ENCODE data around the gene NEURL1B. TPM values are rescaled to one million over a fixed set of nuclear protein-coding genes. Genes with fewer than 3 reads are reported as not detected.

Gene NEURL1B
- total and polyA plus RNA-seq, 2 experiments from 2014 or later: 0.13 to 1.8 TPM

DNA sequence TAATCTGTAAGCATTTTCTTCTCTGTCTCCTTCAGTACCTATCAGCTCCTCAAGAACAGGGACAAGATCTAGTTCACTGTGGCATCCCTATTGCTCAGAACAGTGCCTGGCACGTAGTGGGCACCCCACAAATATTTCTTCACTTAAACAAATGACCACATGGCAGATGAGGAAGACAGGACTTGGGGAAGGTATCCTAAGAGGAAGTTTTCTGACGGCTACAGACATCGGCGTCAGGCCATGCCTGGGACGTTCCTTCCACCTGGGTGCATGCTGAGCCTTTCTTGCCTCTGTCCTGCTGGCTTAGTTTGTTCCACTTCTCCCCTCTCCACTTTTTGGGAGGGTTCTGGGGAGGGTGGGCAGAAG is 60.2 kb downstream of the NEURL1B start:
- Histone ChIP-seq H3K36me3 (ENCODE audit: low read depth) (no peaks in the 10 kb centered on the region), H3K9me2 (ENCODE audit: insufficient read depth) (no peaks in the 10 kb centered on the region), H4K20me1 (ENCODE audit: insufficient read depth) (no peaks in the 10 kb centered on the region), H3F3A (ENCODE audit: insufficient read depth) (no peaks in the 10 kb centered on the region), H3K27ac (no peak overlapping the region), H3K4me2 (ENCODE audit: unreplicated experiment) (no peak overlapping the region), H3K4me1 (ENCODE audit: insufficient read depth) (no peaks in the 10 kb centered on the region), H3K9ac (no peak overlapping the region), H3K79me2 (ENCODE audit: insufficient read depth) (no peaks in the 10 kb centered on the region), H2AFZ (no peak overlapping the region), H3K27me3 (replicated peaks; ENCODE audit: insufficient read depth) (peaks cover 18% of the 10 kb centered on the region), H3K9me3 (ENCODE audit: low read depth) (no peaks in the 10 kb centered on the region), H3K4me3 (no peak overlapping the region)
- in situ Hi-C loops (cut with MboI): loop anchor here (25.0 kb wide), 2 partner anchors 436 to 561 kb away; partner anchors contain the start of gene BNIP1
- 78 to 86% methylated on average over 5 of the region's 5 CpGs for WGBS, 2 experiments (ENCODE audit: low coverage in 1 of 2, low lambda C conversion rate in 2 of 2, missing lambda C conversion rate in 2 of 2)
- TF ChIP-seq EZH2phosphoT487 (IDR thresholded peaks at IDR 0.05; ENCODE audit: insufficient read depth, low read depth): no peak
- TF ChIP-seq EZH2 (IDR thresholded peaks at IDR 0.05; ENCODE audit: insufficient read depth, poor library complexity, severe bottlenecking): no peak
- no peak for DNase-seq

- 82 to 84% methylated on average over 7 of the region's 7 CpGs for WGBS, 2 experiments (ENCODE audit: low coverage in 1 of 2, low lambda C conversion rate in 2 of 2, missing lambda C conversion rate in 2 of 2)
- Histone ChIP-seq H3K4me1 (ENCODE audit: insufficient read depth) (no peaks in the 10 kb centered on the region), H3K9me3 (ENCODE audit: low read depth) (no peaks in the 10 kb centered on the region), H3K27ac (no peak overlapping the region), H3K4me2 (ENCODE audit: unreplicated experiment) (no peak overlapping the region), H3K36me3 (ENCODE audit: low read depth) (no peaks in the 10 kb centered on the region), H3K79me2 (ENCODE audit: insufficient read depth) (no peaks in the 10 kb centered on the region), H2AFZ (no peak overlapping the region), H3F3A (ENCODE audit: insufficient read depth) (peaks cover 8% of the 10 kb centered on the region; the same call in 1 of the 2 replicates), H3K27me3 (replicated peaks; ENCODE audit: insufficient read depth) (peaks cover 18% of the 10 kb centered on the region), H3K9ac (no peak overlapping the region), H3K9me2 (ENCODE audit: insufficient read depth) (no peaks in the 10 kb centered on the region), H3K4me3 (no peak overlapping the region), H4K20me1 (ENCODE audit: insufficient read depth) (no peaks in the 10 kb centered on the region)
- in situ Hi-C loops (cut with MboI): loop anchor here (25.0 kb wide), 2 partner anchors 433 to 558 kb away; partner anchors contain the start of gene BNIP1
- DNase-seq: no peak
- TF ChIP-seq EZH2phosphoT487 (IDR thresholded peaks at IDR 0.05; ENCODE audit: insufficient read depth, low read depth) (no peak), EZH2 (IDR thresholded peaks at IDR 0.05; ENCODE audit: insufficient read depth, poor library complexity, severe bottlenecking) (no peak)
These were observed 62.9 kb downstream of the NEURL1B start for GRCh38 chr5:172703952-172704351.

DNA sequence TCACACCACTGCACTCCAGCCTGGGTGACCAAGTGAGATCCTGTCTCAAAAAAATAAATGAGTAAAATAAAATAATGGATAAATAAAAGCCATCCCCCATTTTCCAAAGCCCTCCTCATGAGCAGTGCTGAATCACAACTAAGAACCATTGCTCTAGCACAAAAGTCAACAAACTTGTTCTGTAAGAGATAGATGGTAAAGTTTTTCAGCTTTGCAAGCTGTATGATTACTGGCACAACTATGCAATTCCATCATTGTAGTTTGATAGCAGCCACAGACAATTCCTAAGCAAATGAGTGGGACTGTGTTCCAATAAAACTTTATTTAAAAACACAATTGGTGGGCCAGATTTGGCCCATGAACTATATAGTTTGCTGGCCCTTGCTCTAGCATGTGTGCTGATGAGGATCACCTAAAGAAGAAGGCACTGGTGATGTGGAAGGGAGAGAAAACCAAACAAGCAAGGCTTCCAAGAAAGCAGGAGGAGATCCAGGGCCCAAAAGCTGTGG is 64.6 kb downstream of the NEURL1B start:
- peak; percentile 32 for DNase-seq
- in situ Hi-C loops (cut with MboI): loop anchor here (25.0 kb wide), 2 partner anchors 432 to 557 kb away; partner anchors contain the start of gene BNIP1
- no peak for TF ChIP-seq EZH2phosphoT487 (IDR thresholded peaks at IDR 0.05; ENCODE audit: insufficient read depth, low read depth)
- TF ChIP-seq EZH2 (IDR thresholded peaks at IDR 0.05; ENCODE audit: insufficient read depth, poor library complexity, severe bottlenecking): no peak
- H3K27ac ChIP-seq: no peak overlapping the region
- no peak overlapping the region for H3K4me3 ChIP-seq
- H3K27me3 ChIP-seq (replicated peaks; ENCODE audit: insufficient read depth): peaks cover 14% of the 10 kb centered on the region
- no peaks in the 10 kb centered on the region for H3K9me3 ChIP-seq (ENCODE audit: low read depth)
- H3K4me1 ChIP-seq (ENCODE audit: insufficient read depth): no peaks in the 10 kb centered on the region
- no peaks in the 10 kb centered on the region for H3K9me2 ChIP-seq (ENCODE audit: insufficient read depth)
- H3K4me2 ChIP-seq (ENCODE audit: unreplicated experiment): no peak overlapping the region
- H2AFZ ChIP-seq: no peak overlapping the region
- no peaks in the 10 kb centered on the region for H3K79me2 ChIP-seq (ENCODE audit: insufficient read depth)
- no peaks in the 10 kb centered on the region for H4K20me1 ChIP-seq (ENCODE audit: insufficient read depth)
- H3K36me3 ChIP-seq (ENCODE audit: low read depth): no peaks in the 10 kb centered on the region
- peaks cover 9% of the 10 kb centered on the region; the same call in 1 of the 2 replicates for H3F3A ChIP-seq (ENCODE audit: insufficient read depth)
- H3K9ac ChIP-seq: no peak overlapping the region

DNA sequence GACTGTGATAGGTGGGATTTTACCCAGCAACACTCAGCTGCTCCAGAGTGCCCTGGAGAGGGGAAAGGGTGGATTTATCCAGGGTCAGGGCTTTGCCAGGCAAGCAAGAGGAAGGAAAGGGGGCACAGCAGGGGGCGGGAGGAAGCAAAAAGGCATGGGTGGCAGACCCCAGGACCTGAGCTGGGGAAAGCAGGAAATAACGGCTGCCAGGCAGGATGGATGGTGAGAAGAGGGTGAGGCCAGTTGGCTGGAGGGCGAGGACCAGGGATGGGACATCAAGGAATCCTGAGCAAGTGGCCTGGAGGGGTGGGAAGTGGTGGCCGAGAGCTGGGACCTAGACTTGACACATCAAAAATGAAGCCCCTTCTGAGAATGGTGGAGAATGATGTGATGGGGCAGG is 65.7 kb downstream of the NEURL1B start:
- Histone ChIP-seq H3K9me2 (ENCODE audit: insufficient read depth) (no peaks in the 10 kb centered on the region), H4K20me1 (ENCODE audit: insufficient read depth) (no peaks in the 10 kb centered on the region), H3K79me2 (ENCODE audit: insufficient read depth) (no peaks in the 10 kb centered on the region), H3K9me3 (ENCODE audit: low read depth) (no peaks in the 10 kb centered on the region), H2AFZ (no peak overlapping the region), H3F3A (ENCODE audit: insufficient read depth) (peaks cover 9% of the 10 kb centered on the region; the same call in 1 of the 2 replicates), H3K4me1 (ENCODE audit: insufficient read depth) (no peaks in the 10 kb centered on the region), H3K9ac (no peak overlapping the region), H3K27ac (no peak overlapping the region), H3K36me3 (ENCODE audit: low read depth) (no peaks in the 10 kb centered on the region), H3K4me2 (ENCODE audit: unreplicated experiment) (no peak overlapping the region), H3K27me3 (replicated peaks; ENCODE audit: insufficient read depth) (peaks cover 9% of the 10 kb centered on the region; the same call in 1 of the 2 replicates), H3K4me3 (no peak overlapping the region)
- DNase-seq: no peak
- 55 to 60% methylated on average over 4 of the region's 4 CpGs for WGBS, 2 experiments (ENCODE audit: low coverage in 1 of 2, low lambda C conversion rate in 2 of 2, missing lambda C conversion rate in 2 of 2)
- in situ Hi-C loops (cut with MboI): loop anchor here (25.0 kb wide), 2 partner anchors 431 to 556 kb away; partner anchors contain the start of gene BNIP1
- TF ChIP-seq EZH2phosphoT487 (IDR thresholded peaks at IDR 0.05; ENCODE audit: insufficient read depth, low read depth) (no peak), EZH2 (IDR thresholded peaks at IDR 0.05; ENCODE audit: insufficient read depth, poor library complexity, severe bottlenecking) (no peak)
